Ishikawa (cell line): Measurements from ENCODE around the gene CLMN.

Source experiments
- CEBPB ChIP-seq: IDR thresholded peaks from 2 replicates; pipeline ENCODE4 v1.6.1; 2012
- CREB1 ChIP-seq: IDR thresholded peaks from 2 replicates; pipeline ENCODE4 v1.6.1; 2012; ENCODE audit warnings: low read depth
- EGR1 ChIP-seq: IDR thresholded peaks from 2 replicates; pipeline ENCODE4 v1.6.1; 2012
- NFIC ChIP-seq: IDR thresholded peaks from 2 replicates; pipeline ENCODE4 v1.6.1; 2012
- RAD21 ChIP-seq: IDR thresholded peaks from 2 replicates; pipeline ENCODE4 v1.6.1; 2012; ENCODE audit warnings: low read depth
- REST ChIP-seq: IDR thresholded peaks from 2 replicates; pipeline ENCODE4 v1.6.1; 2012; ENCODE audit warnings: low read depth, mild to moderate bottlenecking
- TAF1 ChIP-seq: IDR thresholded peaks from 2 replicates; pipeline ENCODE4 v1.6.1; 2012; ENCODE audit warnings: low read depth, mild to moderate bottlenecking
- TEAD4 ChIP-seq: IDR thresholded peaks from 2 replicates; pipeline ENCODE4 v1.6.1; 2012
- USF1 ChIP-seq: IDR thresholded peaks from 2 replicates; pipeline ENCODE4 v1.6.1; 2012
- YY1 ChIP-seq: IDR thresholded peaks from 2 replicates; pipeline ENCODE4 v1.6.1; 2012; ENCODE audit warnings: low read depth
- TF ChIP-seq, protein P1 (sequence below): IDR thresholded peaks from 2 replicates; pipeline ENCODE4 v1.6.1; 2012

DNA sequence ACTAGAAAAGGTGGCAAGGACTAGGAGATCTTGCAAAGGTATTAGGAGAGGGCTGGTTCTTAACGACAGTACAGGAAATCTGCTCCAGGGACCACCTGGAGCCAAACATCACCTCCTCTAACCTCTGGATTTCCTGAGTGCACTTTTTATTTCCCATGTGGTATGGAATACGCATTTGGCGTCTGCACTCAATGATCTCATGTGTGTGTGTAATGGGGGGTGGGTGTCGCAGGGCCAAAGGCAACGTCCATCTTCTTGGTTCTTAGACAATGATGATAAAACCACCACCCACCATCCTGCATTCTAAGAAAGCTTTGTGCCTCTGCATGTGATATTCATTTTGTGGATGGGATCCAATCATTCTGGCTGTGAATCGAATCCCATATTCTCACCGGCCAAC lies 68.8 kb downstream of the CLMN start:
- TF ChIP-seq YY1 (no peak), REST (no peak), RAD21 (no peak), CEBPB (no peak), TEAD4 (no peak), CREB1 (no peak), TAF1 (no peak), USF1 (no peak), EGR1 (no peak), NFIC (no peak)
- TF ChIP-seq, protein P1, sequence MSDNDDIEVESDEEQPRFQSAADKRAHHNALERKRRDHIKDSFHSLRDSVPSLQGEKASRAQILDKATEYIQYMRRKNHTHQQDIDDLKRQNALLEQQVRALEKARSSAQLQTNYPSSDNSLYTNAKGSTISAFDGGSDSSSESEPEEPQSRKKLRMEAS = no peak
